Keratinocyte (primary cell): ENCODE results near the gene TBL1XR1. TPM values are rescaled to one million over a fixed set of nuclear protein-coding genes. Genes with fewer than 3 reads are reported as not detected.

ENCODE experiments used
- DNase-seq: peaks from one replicate; pipeline ENCODE4 v3.0.0-alpha.2; 2011; ENCODE audit warnings: low read depth, missing footprints, low spot score
- FAIRE-seq: peaks from 2 replicates; lab custom pipeline; 2011; peaks lifted over from hg19 to GRCh38; lab: Jason Lieb, UNC
- H2AFZ ChIP-seq: 2 replicates; pipeline ENCODE4 v1.6.0; 2012; ENCODE audit warnings: low read length, control low read depth, inconsistent platforms; ENCODE audit not compliant: control insufficient read depth
- H3K27ac ChIP-seq: 2 replicates; pipeline ENCODE4 v1.5.1; 2011; ENCODE audit warnings: low read length; ENCODE audit not compliant: control insufficient read depth, insufficient read depth
- H3K27me3 ChIP-seq: 3 replicates; pipeline ENCODE4 v1.6.0; 2011; ENCODE audit warnings: low read length; ENCODE audit not compliant: control insufficient read depth, insufficient read depth; ENCODE audit errors: extremely low read depth
- H3K36me3 ChIP-seq, 2 experiments: 2 replicates in 1 of 2; 3 replicates in 1 of 2; pipeline ENCODE4 v1.5.1; 2011; ENCODE audit warnings: low read length in 2 of 2, mild to moderate bottlenecking in 1 of 2; ENCODE audit not compliant: control insufficient read depth in 2 of 2, insufficient read depth in 2 of 2; ENCODE audit errors: extremely low read depth in 1 of 2
- H3K4me1 ChIP-seq: 3 replicates; pipeline ENCODE4 v1.5.1; 2011; ENCODE audit warnings: low read length; ENCODE audit not compliant: control insufficient read depth, insufficient read depth; ENCODE audit errors: extremely low read depth
- H3K4me2 ChIP-seq: 3 replicates; pipeline ENCODE4 v1.6.0; 2011; ENCODE audit warnings: low read depth, low read length; ENCODE audit not compliant: control insufficient read depth, insufficient read depth; ENCODE audit errors: extremely low read depth
- H3K4me3 ChIP-seq, 3 experiments: fragments of 200-600 bp in 1 of 3; sonication (generic) in 1 of 3; 2 replicates in 2 of 3; 3 replicates in 1 of 3; pipeline ENCODE4 v1.5.1; 2011 to 2016; ENCODE audit warnings: low read length in 3 of 3, mild to moderate bottlenecking in 3 of 3, control low read depth in 2 of 3, inconsistent platforms in 1 of 3, low read depth in 1 of 3, mixed read lengths in 1 of 3, mixed run types in 1 of 3, moderate library complexity in 1 of 3; ENCODE audit not compliant: control insufficient read depth in 2 of 3, insufficient read depth in 2 of 3; ENCODE audit errors: extremely low read depth in 1 of 3
- H3K79me2 ChIP-seq: 2 replicates; pipeline ENCODE4 v1.6.0; 2012; ENCODE audit warnings: low read length; ENCODE audit not compliant: control insufficient read depth, insufficient read depth
- H3K9ac ChIP-seq: 3 replicates; pipeline ENCODE4 v1.6.0; 2011; ENCODE audit warnings: low read length; ENCODE audit not compliant: control insufficient read depth, insufficient read depth; ENCODE audit errors: extremely low read depth
- H3K9me1 ChIP-seq: 3 replicates; pipeline ENCODE4 v1.6.0; 2011; ENCODE audit warnings: low read length; ENCODE audit not compliant: control insufficient read depth, insufficient read depth; ENCODE audit errors: extremely low read depth
- H3K9me3 ChIP-seq: 2 replicates; pipeline ENCODE4 v1.5.1; 2012; ENCODE audit warnings: low read depth, low read length; ENCODE audit not compliant: control insufficient read depth
- H4K20me1 ChIP-seq: 3 replicates; pipeline ENCODE4 v1.6.0; 2011; ENCODE audit warnings: low read length; ENCODE audit not compliant: control insufficient read depth, insufficient read depth; ENCODE audit errors: extremely low read depth
- CTCF ChIP-seq, 3 experiments: IDR thresholded peaks in 1 of 3; conservative IDR thresholded peaks in 1 of 3; optimal IDR thresholded peaks in 1 of 3; 2 replicates in 2 of 3; 3 replicates in 1 of 3; pipeline versions ENCODE3 to v1.5.1; 2011; ENCODE audit warnings: low read length in 3 of 3, mild to moderate bottlenecking in 3 of 3, moderate library complexity in 2 of 3, control low read depth in 1 of 3, inconsistent platforms in 1 of 3; ENCODE audit not compliant: insufficient read depth in 2 of 3; ENCODE audit errors: extremely low read depth in 1 of 3
- EZH2 ChIP-seq: IDR thresholded peaks from one replicate; pipeline ENCODE4 v1.6.1; 2012; ENCODE audit warnings: inconsistent platforms, mild to moderate bottlenecking, low read length, moderate library complexity
- dilution Hi-C: fragments of 300-500 bp; cut with MboI; formaldehyde crosslinking; loops from one replicate; pipeline ENCODE4 v1.7.0; 2020; ENCODE audit warnings: low sequenced_read_pairs; ENCODE audit not compliant: extremely low pct_ligation_motif_present
- polyA plus RNA-seq, 5 experiments: library from polyadenylated mRNA; depleted of rRNA in 3 of 5; stranded (reverse) in 3 of 5; stranded (forward) in 1 of 5; unstranded in 1 of 5; fragments of >200 nt; gene quantifications; 1 replicate in 1 of 5; 2 replicates in 3 of 5; 3 replicates in 1 of 5; pipeline versions ENCODE4 v1.2.1 to v1.2.3, GENCODE V29; 2011 to 2012; ENCODE audit warnings: missing spikeins in 2 of 5, low read depth in 1 of 5, low replicate concordance in 1 of 5

Gene TBL1XR1
- polyA plus RNA-seq, 1 donor (not counting 4 experiments of a cell fraction or from before 2014, with no cell fraction given), result 169 TPM

- peaks cover 0 to 7% of the 10 kb centered on the region in 2 experiments for H3K36me3 ChIP-seq
- H3K4me2 ChIP-seq, result no peak overlapping the region
- H3K27ac ChIP-seq, result no peak overlapping the region
- FAIRE-seq (peak; percentile 60), DNase-seq (no peak)
- H3K4me3 ChIP-seq, result no peak overlapping the region
- dilution Hi-C loops, result no loop called here
- H3K9ac ChIP-seq, result no peak overlapping the region
- H3K9me3 ChIP-seq, result no peaks in the 10 kb centered on the region
- no peaks in the 10 kb centered on the region for H3K27me3 ChIP-seq
- no peak overlapping the region for H2AFZ ChIP-seq
- H3K4me1 ChIP-seq, result peaks cover 3% of the 10 kb centered on the region
- peaks cover 95% of the 10 kb centered on the region for H3K79me2 ChIP-seq
- TF ChIP-seq EZH2 (no peak), CTCF (optimal IDR thresholded peaks at IDR 0.05 in 1 of 3, IDR thresholded peaks at IDR 0.05 in 1 of 3, conservative IDR thresholded peaks at IDR 0.05 in 1 of 3; ENCODE audit: extremely low read depth in 1 of 3, insufficient read depth in 2 of 3, low read length in 3 of 3) (no peak)
- no peaks in the 10 kb centered on the region for H3K9me1 ChIP-seq
- peaks cover 6% of the 10 kb centered on the region for H4K20me1 ChIP-seq
Observed at GRCh38 chr3:177157492-177157891, 39.8 kb downstream of the TBL1XR1 start.

- H2AFZ ChIP-seq, result no peak overlapping the region
- H4K20me1 ChIP-seq, result peaks cover 6% of the 10 kb centered on the region
- no peak overlapping the region for H3K9ac ChIP-seq
- no peak for DNase-seq
- peaks cover 22% of the 10 kb centered on the region for H3K4me1 ChIP-seq
- H3K9me3 ChIP-seq, result no peaks in the 10 kb centered on the region
- no peaks in the 10 kb centered on the region for H3K27me3 ChIP-seq
- dilution Hi-C loops, result no loop called here
- no peaks in the 10 kb centered on the region for H3K9me1 ChIP-seq
- peaks cover 0 to 5% of the 10 kb centered on the region in 2 experiments for H3K36me3 ChIP-seq
- no peak overlapping the region for H3K4me3 ChIP-seq
- TF ChIP-seq CTCF (optimal IDR thresholded peaks at IDR 0.05 in 1 of 3, IDR thresholded peaks at IDR 0.05 in 1 of 3, conservative IDR thresholded peaks at IDR 0.05 in 1 of 3; ENCODE audit: extremely low read depth in 1 of 3, insufficient read depth in 2 of 3, low read length in 3 of 3), result no peak
- no peak for TF ChIP-seq EZH2
- no peak for FAIRE-seq
- peaks cover 92% of the 10 kb centered on the region for H3K79me2 ChIP-seq
- H3K4me2 ChIP-seq, result no peak overlapping the region
- H3K27ac ChIP-seq, result no peak overlapping the region
Observed at GRCh38 chr3:177154733-177155132, 42.5 kb downstream of the TBL1XR1 start.
